ENCODE measurements around the gene GBF1.

Gene GBF1

GRCh38 chr10:102394079-102394800, 148.9 kb downstream of the GBF1 start:
- Mint-ChIP-seq H3K4me3 (peak overlapping the region; percentile 90 to 94), H3K27ac (peak overlapping the region; percentile 100), H3K9me3 (no peaks in the 10 kb centered on the region), H3K36me3 (ENCODE audit: insufficient read depth) (peaks cover 70% of the 10 kb centered on the region), H3K4me1 (ENCODE audit: low read depth in 2 of 2) (peaks cover 35 to 36% of the 10 kb centered on the region in 2 donors), H3K27me3 (no peaks in the 10 kb centered on the region)
- ATAC-seq (replicated peaks) = peak; percentile 74
- peak; percentile 99 for DNase-seq

GRCh38 chr10:102394801-102395399, 149.6 kb downstream of the GBF1 start:
- Mint-ChIP-seq H3K27ac (peak overlapping the region; percentile 100), H3K27me3 (no peaks in the 10 kb centered on the region), H3K4me1 (ENCODE audit: low read depth in 2 of 2) (peaks cover 35 to 41% of the 10 kb centered on the region in 2 donors), H3K36me3 (ENCODE audit: insufficient read depth) (peaks cover 76% of the 10 kb centered on the region), H3K9me3 (no peaks in the 10 kb centered on the region), H3K4me3 (peak overlapping the region; percentile 90 to 94)
- ATAC-seq (replicated peaks) (peak; percentile 15), DNase-seq (peak in 1 of 3 experiments; percentile 59)

GRCh38 chr10:102395400-102396316, 150.3 kb downstream of the GBF1 start, which contains the start of gene NFKB2:
NFKB2 (plus strand) TSS chr10:102395705; CDS start chr10:102395960, 255 bp downstream.
- Mint-ChIP-seq H3K27ac (peak within 1 kb of the TSS; percentile 100), H3K4me3 (peak within 1 kb of the TSS; percentile 90 to 94), H3K27me3 (no peaks in the 10 kb centered on the region), H3K4me1 (ENCODE audit: low read depth in 2 of 2) (peaks cover 35 to 45% of the 10 kb centered on the region in 2 donors), H3K36me3 (ENCODE audit: insufficient read depth) (peaks cover 84% of the 10 kb centered on the region), H3K9me3 (no peaks in the 10 kb centered on the region)
- DNase-seq = peak; percentile 88 to 94 (median 93)
- peak; percentile 38 for ATAC-seq (replicated peaks)

- no peaks in the 10 kb centered on the region for H3K27me3 Mint-ChIP-seq
- DNase-seq (no peak), ATAC-seq (replicated peaks) (no peak)
- H3K36me3 Mint-ChIP-seq (ENCODE audit: insufficient read depth) = peaks cover 89% of the 10 kb centered on the region
- peak overlapping the region; percentile 90 to 94 for H3K4me3 Mint-ChIP-seq
- H3K4me1 Mint-ChIP-seq (ENCODE audit: low read depth in 2 of 2) = peaks cover 35 to 45% of the 10 kb centered on the region in 2 donors
- peak overlapping the region; percentile 100 for H3K27ac Mint-ChIP-seq
- H3K9me3 Mint-ChIP-seq = no peaks in the 10 kb centered on the region
Observed at GRCh38 chr10:102396317-102396650, 151.0 kb downstream of the GBF1 start.

- peaks cover 35 to 45% of the 10 kb centered on the region in 2 donors for H3K4me1 Mint-ChIP-seq (ENCODE audit: low read depth in 2 of 2)
- H3K36me3 Mint-ChIP-seq (ENCODE audit: insufficient read depth) = peaks cover 93% of the 10 kb centered on the region
Observed at GRCh38 chr10:102396730-102397151, 151.4 kb downstream of the GBF1 start.

GRCh38 chr10:102397222-102398171, 152.2 kb downstream of the GBF1 start:
- peaks cover 35 to 45% of the 10 kb centered on the region in 2 donors for H3K4me1 Mint-ChIP-seq (ENCODE audit: low read depth in 2 of 2)
- peak overlapping the region; percentile 100 for H3K27ac Mint-ChIP-seq
- H3K4me3 Mint-ChIP-seq = peak overlapping the region; percentile 90 to 94
- DNase-seq (no peak), ATAC-seq (replicated peaks) (no peak)
- peaks cover 96% of the 10 kb centered on the region for H3K36me3 Mint-ChIP-seq (ENCODE audit: insufficient read depth)
- no peaks in the 10 kb centered on the region for H3K27me3 Mint-ChIP-seq
- no peaks in the 10 kb centered on the region for H3K9me3 Mint-ChIP-seq

More at GRCh38 chr10:102396730-102397151, 151.4 kb downstream of the GBF1 start:
- Mint-ChIP-seq H3K4me3 (peak overlapping the region; percentile 90 to 94), H3K27me3 (no peaks in the 10 kb centered on the region), H3K9me3 (no peaks in the 10 kb centered on the region), H3K27ac (peak overlapping the region; percentile 100)
- no peak for DNase-seq
- no peak for ATAC-seq (replicated peaks)

GRCh38 chr10:102398172-102399020, 153.1 kb downstream of the GBF1 start:
- Mint-ChIP-seq H3K4me1 (ENCODE audit: low read depth in 2 of 2) (peaks cover 30 to 40% of the 10 kb centered on the region in 2 donors), H3K27ac (peak overlapping the region; percentile 91 to 100), H3K9me3 (no peaks in the 10 kb centered on the region), H3K27me3 (no peaks in the 10 kb centered on the region), H3K36me3 (ENCODE audit: insufficient read depth) (peaks cover 91% of the 10 kb centered on the region), H3K4me3 (peak overlapping the region; percentile 74 to 81)
- no peak for DNase-seq
- ATAC-seq (replicated peaks) = no peak

GRCh38 chr10:102399217-102400021, 154.1 kb downstream of the GBF1 start:
- DNase-seq = peak; percentile 86 to 90 (median 89)
- H3K27me3 Mint-ChIP-seq = no peaks in the 10 kb centered on the region
- H3K9me3 Mint-ChIP-seq = no peaks in the 10 kb centered on the region
- peak overlapping the region; percentile 74 to 81 for H3K4me3 Mint-ChIP-seq
- H3K27ac Mint-ChIP-seq = peak overlapping the region; percentile 91 to 100
- H3K4me1 Mint-ChIP-seq (ENCODE audit: low read depth in 2 of 2) = peaks cover 25 to 37% of the 10 kb centered on the region in 2 donors
- peak; percentile 53 for ATAC-seq (replicated peaks)
- H3K36me3 Mint-ChIP-seq (ENCODE audit: insufficient read depth) = peaks cover 90% of the 10 kb centered on the region

GRCh38 chr10:102400076-102400475, 154.7 kb downstream of the GBF1 start:
- DNase-seq (no peak), ATAC-seq (replicated peaks) (no peak)
- H3K4me3 Mint-ChIP-seq = peak overlapping the region in 1 of 2 donors; percentile 81
- peak overlapping the region; percentile 19 to 100 for H3K27ac Mint-ChIP-seq
- peaks cover 90% of the 10 kb centered on the region for H3K36me3 Mint-ChIP-seq (ENCODE audit: insufficient read depth)
- no peaks in the 10 kb centered on the region for H3K27me3 Mint-ChIP-seq
- H3K4me1 Mint-ChIP-seq (ENCODE audit: low read depth in 2 of 2) = peaks cover 19 to 32% of the 10 kb centered on the region in 2 donors
- no peaks in the 10 kb centered on the region for H3K9me3 Mint-ChIP-seq

- DNase-seq (no peak), ATAC-seq (replicated peaks) (no peak)
- Mint-ChIP-seq H3K36me3 (ENCODE audit: insufficient read depth) (peaks cover 90% of the 10 kb centered on the region), H3K4me3 (peak overlapping the region in 1 of 2 donors; percentile 81), H3K27ac (peak overlapping the region; percentile 19 to 100), H3K9me3 (no peaks in the 10 kb centered on the region), H3K4me1 (ENCODE audit: low read depth in 2 of 2) (peaks cover 17 to 32% of the 10 kb centered on the region in 2 donors), H3K27me3 (peaks cover under 1 to 4% of the 10 kb centered on the region in 2 donors)
Observed at GRCh38 chr10:102400598-102401341, 155.4 kb downstream of the GBF1 start.

GRCh38 chr10:102401342-102401654, 156.0 kb downstream of the GBF1 start:
- peaks cover 90% of the 10 kb centered on the region for H3K36me3 Mint-ChIP-seq (ENCODE audit: insufficient read depth)
- H3K27ac Mint-ChIP-seq = peak overlapping the region in 1 of 2 donors; percentile 85
- ATAC-seq (replicated peaks) (no peak), DNase-seq (no peak)
- no peaks in the 10 kb centered on the region for H3K9me3 Mint-ChIP-seq
- peaks cover 12 to 26% of the 10 kb centered on the region in 2 donors for H3K4me1 Mint-ChIP-seq (ENCODE audit: low read depth in 2 of 2)
- H3K27me3 Mint-ChIP-seq = peaks cover 6 to 8% of the 10 kb centered on the region in 2 donors
- H3K4me3 Mint-ChIP-seq = peak overlapping the region in 1 of 2 donors; percentile 23

Measured in effector memory CD8-positive, alpha-beta T cell (primary cell).